ENCODE data around the gene ADCY9.

DNA sequence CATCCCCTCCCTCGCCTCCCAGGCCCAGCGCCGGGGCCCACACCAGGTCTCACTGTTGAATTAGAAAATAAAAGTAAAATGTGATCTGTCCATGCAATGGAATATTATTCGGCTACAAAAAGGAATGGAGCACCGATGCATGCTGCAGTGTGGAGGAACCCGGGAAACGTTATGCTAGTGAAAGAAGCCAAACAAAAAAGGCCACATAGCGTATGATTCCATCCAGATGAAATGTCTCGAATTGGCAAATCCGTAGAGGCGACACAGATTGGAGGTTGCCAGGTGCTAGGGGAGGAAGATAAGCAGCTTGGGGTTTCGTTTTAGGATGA lies 972 bp upstream of the ADCY9 start:
- no peak for TF ChIP-seq EZH2 (IDR thresholded peaks at IDR 0.05; ENCODE audit: low read depth)
- TF ChIP-seq, protein P1, sequence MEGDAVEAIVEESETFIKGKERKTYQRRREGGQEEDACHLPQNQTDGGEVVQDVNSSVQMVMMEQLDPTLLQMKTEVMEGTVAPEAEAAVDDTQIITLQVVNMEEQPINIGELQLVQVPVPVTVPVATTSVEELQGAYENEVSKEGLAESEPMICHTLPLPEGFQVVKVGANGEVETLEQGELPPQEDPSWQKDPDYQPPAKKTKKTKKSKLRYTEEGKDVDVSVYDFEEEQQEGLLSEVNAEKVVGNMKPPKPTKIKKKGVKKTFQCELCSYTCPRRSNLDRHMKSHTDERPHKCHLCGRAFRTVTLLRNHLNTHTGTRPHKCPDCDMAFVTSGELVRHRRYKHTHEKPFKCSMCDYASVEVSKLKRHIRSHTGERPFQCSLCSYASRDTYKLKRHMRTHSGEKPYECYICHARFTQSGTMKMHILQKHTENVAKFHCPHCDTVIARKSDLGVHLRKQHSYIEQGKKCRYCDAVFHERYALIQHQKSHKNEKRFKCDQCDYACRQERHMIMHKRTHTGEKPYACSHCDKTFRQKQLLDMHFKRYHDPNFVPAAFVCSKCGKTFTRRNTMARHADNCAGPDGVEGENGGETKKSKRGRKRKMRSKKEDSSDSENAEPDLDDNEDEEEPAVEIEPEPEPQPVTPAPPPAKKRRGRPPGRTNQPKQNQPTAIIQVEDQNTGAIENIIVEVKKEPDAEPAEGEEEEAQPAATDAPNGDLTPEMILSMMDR (conservative IDR thresholded peaks at IDR 0.05), result no peak

Measured in PC-9 (cell line).